Effector memory CD8-positive, alpha-beta T cell (primary cell): ENCODE results near the gene KMT2D.
"Not testable (repeated sequence)": the region's sequence is repeated elsewhere in the genome, so short reads cannot be mapped to it uniquely, and the experiment has no call there.

Experiments used
- ATAC-seq: fragments of 150-1000 bp; cut with Tn5 transposase; replicated peaks from 2 replicates; pipeline ENCODE4 v1.10.0; 2021; ENCODE audit warnings: mild to moderate bottlenecking, moderate library complexity
- DNase-seq, 3 experiments: peaks; one replicate each; pipeline ENCODE4 v3.0.0; 2021
- H3K27ac Mint-ChIP-seq, 2 donors: one replicate each; pipeline ENCODE4 v1.8.0; 2022; ENCODE audit warnings: mild to moderate bottlenecking in 2 of 2, mixed read lengths in 2 of 2, moderate library complexity in 2 of 2
- H3K27me3 Mint-ChIP-seq, 2 donors: one replicate each; pipeline ENCODE4 v1.8.0; 2022; ENCODE audit warnings: mixed read lengths in 2 of 2
- H3K36me3 Mint-ChIP-seq: one replicate; pipeline ENCODE4 v1.8.0; 2022; ENCODE audit warnings: mild to moderate bottlenecking, moderate library complexity, mixed read lengths; ENCODE audit not compliant: insufficient read depth
- H3K4me1 Mint-ChIP-seq, 2 donors: one replicate each; pipeline ENCODE4 v1.8.0; 2022; ENCODE audit warnings: low read depth in 2 of 2, mixed read lengths in 2 of 2
- H3K4me3 Mint-ChIP-seq, 2 donors: one replicate each; pipeline ENCODE4 v1.8.0; 2022; ENCODE audit warnings: mild to moderate bottlenecking in 2 of 2, mixed read lengths in 2 of 2, moderate library complexity in 2 of 2
- H3K9me3 Mint-ChIP-seq, 2 donors: one replicate each; pipeline ENCODE4 v1.8.0; 2022; ENCODE audit warnings: mixed read lengths in 2 of 2

Gene KMT2D

DNA sequence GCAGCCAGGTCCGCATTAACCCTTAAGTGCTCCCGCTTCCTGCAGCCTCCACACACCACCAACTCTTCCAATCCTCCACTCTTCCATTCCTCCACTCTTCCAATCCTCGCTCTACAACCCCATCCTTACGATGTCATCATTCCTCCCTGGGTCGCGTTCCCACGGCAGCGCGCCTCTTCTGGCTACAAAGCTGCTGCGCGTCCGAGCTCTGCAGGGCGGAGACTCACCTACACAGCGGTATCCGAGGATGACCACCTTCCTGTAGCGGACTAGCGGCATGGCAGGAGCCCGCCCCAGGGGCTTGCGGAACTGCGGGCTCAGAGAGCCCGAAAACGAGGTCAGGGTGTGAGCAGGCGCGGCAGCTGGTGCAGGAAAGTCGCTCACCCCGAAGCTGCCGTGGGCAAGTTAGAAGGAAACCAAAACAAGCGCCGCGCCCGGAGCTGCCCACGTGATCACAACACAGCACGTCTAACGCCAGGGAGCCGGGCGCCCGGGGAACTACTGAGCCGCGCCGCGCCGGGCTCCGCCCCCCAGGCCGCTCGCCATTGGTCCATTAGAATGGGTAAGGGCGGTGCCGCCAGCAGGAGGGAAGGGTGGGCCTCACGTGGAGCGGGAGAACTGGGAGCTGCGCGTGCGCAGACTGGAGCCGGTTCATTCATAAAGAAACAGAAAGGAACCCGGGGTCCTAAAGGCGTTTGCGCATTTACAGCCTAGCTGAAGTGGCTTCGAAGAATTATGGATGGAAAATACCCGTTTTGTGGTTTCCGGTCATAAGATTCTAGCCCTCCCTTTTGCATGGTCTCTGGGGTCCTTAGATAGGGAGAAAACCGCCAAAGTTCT is 9.1 kb upstream of the KMT2D start, which contains the start of gene RHEBL1:
Gene RHEBL1 (minus strand): TSS at position 473 of the 840 bp plus-strand sequence. CDS start 194 bp downstream, at position 279.
- ATAC-seq, result peak; percentile 97
- Mint-ChIP-seq H3K9me3 (no peaks in the 10 kb centered on the region), H3K27me3 (no peaks in the 10 kb centered on the region), H3K36me3 (peaks cover 10% of the 10 kb centered on the region), H3K4me3 (peak within 1 kb of the TSS; percentile 95 to 97), H3K4me1 (peaks cover 13 to 17% of the 10 kb centered on the region in 2 donors), H3K27ac (peak within 1 kb of the TSS; percentile 95 to 96)
- DNase-seq, result peak; percentile 96 to 97 (median 97)

DNA sequence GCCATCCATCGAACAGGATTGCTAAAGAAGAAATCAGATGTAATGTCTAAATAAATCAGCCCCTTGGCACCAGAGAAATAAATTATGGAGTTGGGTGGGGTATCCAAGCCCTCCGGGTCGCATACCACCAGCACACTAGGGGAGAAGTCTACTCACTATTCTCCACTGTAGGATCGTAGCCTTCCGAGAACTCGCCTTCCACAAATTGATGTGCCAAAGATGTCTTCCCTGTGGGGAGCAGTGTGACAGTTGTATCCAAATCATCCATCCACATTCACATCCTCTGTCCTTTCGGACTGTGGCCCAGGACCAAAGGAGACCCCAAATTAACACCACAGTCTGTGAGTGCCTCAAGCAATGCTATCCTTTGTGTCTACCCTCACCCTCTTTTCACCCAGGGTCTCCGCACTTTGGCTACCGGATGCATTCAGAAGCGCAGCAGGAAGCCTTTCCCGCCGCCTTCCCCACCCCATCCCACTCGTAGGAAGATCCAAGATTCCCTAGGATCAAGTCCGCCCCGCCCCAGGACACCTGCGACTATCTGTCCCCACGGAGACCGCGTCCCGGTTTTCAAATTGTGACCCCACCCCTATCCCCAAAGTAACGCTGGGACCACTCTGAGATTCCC is 8.4 kb upstream of the KMT2D start:
- no peak for DNase-seq

DNA sequence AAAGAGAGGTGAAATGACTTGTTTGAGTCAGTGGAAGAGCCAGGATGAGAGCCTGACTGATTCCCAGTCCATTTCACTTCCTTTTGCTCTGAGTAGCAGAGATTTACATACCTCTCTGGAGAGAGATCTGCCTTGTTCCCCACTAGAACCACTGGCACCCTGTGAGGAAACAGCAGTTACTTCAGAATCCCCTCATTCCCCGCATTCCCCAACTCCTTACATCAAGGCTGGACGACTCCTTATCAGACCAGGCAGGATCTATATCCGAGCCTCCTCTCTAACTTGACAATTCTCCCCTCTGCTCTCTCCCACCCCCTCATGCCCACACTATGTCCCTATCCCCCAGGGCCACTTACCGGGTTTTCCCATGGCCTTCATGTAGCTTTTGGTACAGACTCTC is 5.5 kb upstream of the KMT2D start:
- Mint-ChIP-seq H3K9me3 (no peaks in the 10 kb centered on the region), H3K4me3 (no peak overlapping the region), H3K27ac (peak overlapping the region in 1 of 2 donors; percentile 35), H3K27me3 (no peaks in the 10 kb centered on the region), H3K36me3 (peaks cover 15% of the 10 kb centered on the region), H3K4me1 (peaks cover 22 to 25% of the 10 kb centered on the region in 2 donors)
- DNase-seq (no peak), ATAC-seq (no peak)

More for the DNA sequence above, 8.4 kb upstream of the KMT2D start:
- Mint-ChIP-seq H3K9me3 (no peaks in the 10 kb centered on the region), H3K4me1 (peaks cover 15 to 19% of the 10 kb centered on the region in 2 donors), H3K27me3 (no peaks in the 10 kb centered on the region), H3K36me3 (peaks cover 10% of the 10 kb centered on the region), H3K4me3 (peak overlapping the region; percentile 95 to 97), H3K27ac (peak overlapping the region; percentile 95 to 96)
- ATAC-seq, result no peak

DNA sequence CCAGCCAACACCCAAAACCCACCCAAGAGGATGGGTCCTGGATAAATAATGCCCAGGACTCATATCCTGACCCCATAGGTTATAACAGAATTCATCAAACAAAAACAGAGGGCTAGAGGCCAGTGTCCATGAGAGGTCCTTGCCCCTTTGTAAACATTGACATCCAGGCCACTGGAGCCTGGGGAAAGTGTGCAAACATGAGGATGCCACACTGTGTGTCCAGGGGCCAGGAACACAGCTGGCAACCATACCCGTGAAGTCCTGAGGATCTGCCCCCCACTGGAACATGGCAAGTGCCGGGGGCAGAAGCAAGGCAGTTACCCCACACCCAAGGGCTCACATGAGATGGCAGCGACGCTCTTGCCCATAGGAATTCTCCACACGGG is 4.2 kb upstream of the KMT2D start:
- Mint-ChIP-seq H3K4me3 (no peak overlapping the region), H3K27me3 (no peaks in the 10 kb centered on the region), H3K9me3 (no peaks in the 10 kb centered on the region), H3K36me3 (peaks cover 24% of the 10 kb centered on the region), H3K27ac (no peak overlapping the region), H3K4me1 (peaks cover 21 to 22% of the 10 kb centered on the region in 2 donors)
- no peak for ATAC-seq
- no peak for DNase-seq

DNA sequence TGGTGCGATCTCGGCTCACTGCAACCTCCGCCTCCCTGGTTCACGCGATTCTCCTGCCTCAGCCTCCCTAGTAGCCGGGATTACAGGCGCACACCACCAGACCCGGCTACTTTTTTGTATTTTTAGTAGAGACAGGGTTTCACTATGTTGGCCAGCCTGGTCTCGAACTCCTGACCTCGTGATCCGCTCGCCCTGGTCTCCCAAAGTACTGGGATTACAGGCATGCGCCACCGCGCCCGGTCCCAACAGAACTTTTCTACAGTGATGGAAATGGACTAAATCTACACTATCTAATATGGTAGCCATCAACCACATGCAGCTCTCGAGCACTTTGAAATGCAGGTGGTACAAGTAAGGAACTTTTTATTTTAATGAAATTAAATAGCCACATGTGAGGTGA is 1.3 kb upstream of the KMT2D start:
- ATAC-seq, result not testable (repeated sequence)

DNA sequence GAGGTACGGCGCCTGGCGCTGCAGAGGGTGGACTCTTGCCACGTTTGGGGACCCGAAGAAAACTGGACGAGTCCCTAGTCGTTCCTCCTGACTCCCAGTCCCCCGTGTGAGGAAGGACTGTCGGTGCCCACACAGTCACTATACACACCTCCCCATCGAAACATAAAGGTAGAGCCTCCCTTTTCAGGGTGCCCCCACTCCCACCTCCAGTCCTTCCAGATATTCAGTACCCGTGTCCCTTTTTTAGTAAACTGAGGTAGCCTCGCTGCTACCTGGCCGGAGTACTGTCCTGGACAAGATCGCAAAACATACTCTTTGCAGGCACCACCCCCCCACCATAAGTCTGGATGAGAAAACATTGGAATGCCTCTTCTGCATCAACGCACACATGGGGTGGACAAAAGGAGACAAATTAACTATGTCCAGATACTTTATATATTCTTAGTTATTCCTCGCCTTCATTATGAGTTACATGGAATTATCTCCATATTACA is 610 bp upstream of the KMT2D start:
- DNase-seq, result no peak
- ATAC-seq, result no peak
- H3K36me3 Mint-ChIP-seq, result peaks cover 29% of the 10 kb centered on the region
- H3K27ac Mint-ChIP-seq, result peak overlapping the region; percentile 97 to 98
- H3K4me3 Mint-ChIP-seq, result peak overlapping the region; percentile 92 to 93
- H3K27me3 Mint-ChIP-seq, result no peaks in the 10 kb centered on the region
- no peaks in the 10 kb centered on the region for H3K9me3 Mint-ChIP-seq
- peaks cover 44 to 50% of the 10 kb centered on the region in 2 donors for H3K4me1 Mint-ChIP-seq

More for the DNA sequence above, 1.3 kb upstream of the KMT2D start:
- Mint-ChIP-seq H3K36me3 (peaks cover 29% of the 10 kb centered on the region), H3K4me1 (peaks cover 37 to 43% of the 10 kb centered on the region in 2 donors), H3K27ac (peak overlapping the region in 1 of 2 donors; percentile 98), H3K4me3 (peak overlapping the region; percentile 50 to 93)
- not testable (repeated sequence) for DNase-seq, H3K27me3 Mint-ChIP-seq, H3K9me3 Mint-ChIP-seq

DNA sequence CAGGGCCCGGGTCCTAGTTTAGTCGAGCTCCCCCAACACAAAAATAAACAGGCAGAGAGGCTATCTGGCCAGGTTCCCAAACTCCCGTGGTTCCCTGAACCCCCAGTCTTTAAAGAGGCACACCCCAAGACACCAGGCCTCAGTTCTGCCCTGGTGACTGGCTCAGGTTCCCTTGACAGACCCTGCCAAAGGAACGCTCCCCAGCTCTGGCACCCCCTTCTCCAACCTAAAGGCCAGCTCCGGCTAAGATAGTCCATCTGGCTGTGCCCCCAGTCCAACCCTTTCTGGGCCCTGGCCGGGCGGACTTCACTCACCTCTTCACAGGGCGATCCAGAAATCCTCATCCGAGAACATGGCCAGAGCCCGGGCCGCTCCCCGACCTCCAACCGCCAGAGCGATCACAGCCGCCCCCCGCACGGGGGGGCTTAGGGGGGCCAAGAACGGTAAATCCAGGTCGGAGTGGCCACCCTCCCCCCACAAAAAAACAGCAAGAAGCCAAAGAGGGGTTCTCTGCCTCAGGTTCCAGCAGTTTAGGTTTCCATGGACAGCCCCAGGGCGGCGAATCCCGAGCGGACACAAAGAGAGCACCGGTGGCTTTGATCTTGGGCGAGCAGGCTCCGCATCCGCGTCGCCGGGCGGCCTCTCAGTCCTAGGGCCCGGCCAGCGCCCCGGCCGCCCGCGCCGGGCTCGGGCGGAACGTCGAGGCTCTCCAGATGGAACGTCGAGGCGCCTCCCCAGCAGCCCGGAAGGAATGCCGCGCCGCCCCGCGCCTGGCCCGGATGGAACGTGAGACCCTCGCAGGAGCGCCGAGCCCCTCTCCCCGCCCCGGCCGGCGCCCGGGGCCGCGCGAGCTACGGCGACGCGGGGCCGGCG is 1.1 kb downstream of the KMT2D start:
- peak overlapping the region; percentile 90 to 97 for H3K27ac Mint-ChIP-seq
- ATAC-seq (peak; percentile 5), DNase-seq (peak in 1 of 3 experiments; percentile 24)
- H3K4me3 Mint-ChIP-seq, result peak overlapping the region; percentile 94 to 96
- peaks cover 61 to 67% of the 10 kb centered on the region in 2 donors for H3K4me1 Mint-ChIP-seq
- no peaks in the 10 kb centered on the region for H3K27me3 Mint-ChIP-seq
- H3K36me3 Mint-ChIP-seq, result peaks cover 34% of the 10 kb centered on the region
- H3K9me3 Mint-ChIP-seq, result no peaks in the 10 kb centered on the region

DNA sequence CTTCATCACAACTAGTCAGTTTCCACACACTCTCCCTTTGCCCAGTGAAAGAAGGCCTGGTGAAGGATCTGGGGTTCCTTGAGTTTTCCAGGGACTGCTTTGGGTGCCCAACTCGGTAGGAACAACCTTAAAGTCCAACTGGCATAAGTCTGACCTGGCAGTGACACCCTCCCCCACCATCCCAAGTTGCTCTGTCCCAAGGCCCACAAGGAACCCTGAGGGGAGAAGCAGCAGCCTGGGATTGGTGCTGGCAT is 1.6 kb downstream of the KMT2D start:
- DNase-seq (no peak), ATAC-seq (no peak)
- H3K9me3 Mint-ChIP-seq, result no peaks in the 10 kb centered on the region
- H3K27me3 Mint-ChIP-seq, result no peaks in the 10 kb centered on the region
- peaks cover 61 to 67% of the 10 kb centered on the region in 2 donors for H3K4me1 Mint-ChIP-seq
- H3K4me3 Mint-ChIP-seq, result peak overlapping the region; percentile 94 to 96
- peaks cover 36% of the 10 kb centered on the region for H3K36me3 Mint-ChIP-seq
- H3K27ac Mint-ChIP-seq, result peak overlapping the region; percentile 90 to 97

DNA sequence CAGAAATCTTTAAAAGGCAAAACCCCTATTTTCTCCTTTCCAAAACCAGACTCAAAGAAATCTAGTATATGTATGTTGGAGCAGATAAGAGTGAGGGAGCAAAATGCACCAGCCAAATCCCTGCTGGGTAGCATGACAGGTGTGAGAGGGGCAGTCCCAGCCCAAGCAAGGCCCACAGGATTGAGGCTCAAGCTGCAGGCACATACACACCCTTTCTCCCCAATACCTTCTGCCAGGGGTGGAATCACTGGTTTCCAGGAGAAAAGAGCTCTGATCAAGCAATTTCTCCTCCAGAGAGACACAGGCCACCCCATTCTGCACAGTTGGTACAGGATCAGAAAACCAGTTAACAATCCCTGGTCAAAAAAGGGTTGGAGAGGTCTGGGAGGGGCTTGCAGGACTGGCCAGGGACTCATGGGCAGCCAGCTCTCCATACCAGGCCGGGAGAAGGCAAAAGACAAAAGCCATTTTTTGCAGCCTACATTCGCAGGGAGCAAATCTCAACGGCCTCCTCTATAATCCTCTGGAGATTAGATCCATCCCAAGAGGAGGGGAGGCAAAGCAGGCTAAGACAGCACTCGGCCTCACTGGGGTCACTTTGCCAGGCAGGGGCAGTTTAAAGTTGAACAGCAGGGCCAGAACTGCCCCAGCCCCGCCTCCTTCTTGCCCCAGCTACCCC is 2.1 kb downstream of the KMT2D start:
- Mint-ChIP-seq H3K27ac (peak overlapping the region; percentile 90 to 97), H3K27me3 (no peaks in the 10 kb centered on the region), H3K36me3 (peaks cover 41% of the 10 kb centered on the region), H3K4me3 (peak overlapping the region; percentile 94 to 96), H3K4me1 (peaks cover 60 to 64% of the 10 kb centered on the region in 2 donors), H3K9me3 (no peaks in the 10 kb centered on the region)
- ATAC-seq (no peak), DNase-seq (no peak)

DNA sequence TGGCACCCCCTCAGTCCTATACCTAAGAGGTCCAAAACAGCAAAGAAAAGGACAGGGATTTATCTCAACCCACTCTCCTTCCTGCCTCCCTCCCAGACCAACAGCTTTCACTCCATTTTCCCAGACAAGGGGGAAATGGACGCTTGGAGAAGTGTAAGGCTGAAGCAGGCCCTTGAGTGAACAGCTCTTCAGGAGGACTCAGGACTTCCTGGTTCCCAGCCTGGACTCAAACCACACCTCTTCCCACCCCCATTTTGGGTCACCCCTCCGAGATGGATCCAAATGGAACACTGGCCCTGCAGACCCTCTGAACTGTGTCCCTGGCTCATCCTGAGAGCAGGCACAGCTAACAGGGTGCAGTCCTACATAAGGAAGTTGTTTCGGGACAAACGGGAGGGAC is 2.7 kb downstream of the KMT2D start:
- no peaks in the 10 kb centered on the region for H3K9me3 Mint-ChIP-seq
- H3K27ac Mint-ChIP-seq, result peak overlapping the region; percentile 90 to 97
- H3K4me1 Mint-ChIP-seq, result peaks cover 64% of the 10 kb centered on the region in 2 donors
- no peaks in the 10 kb centered on the region for H3K27me3 Mint-ChIP-seq
- ATAC-seq (no peak), DNase-seq (no peak)
- peak overlapping the region; percentile 94 to 96 for H3K4me3 Mint-ChIP-seq
- peaks cover 47% of the 10 kb centered on the region for H3K36me3 Mint-ChIP-seq

DNA sequence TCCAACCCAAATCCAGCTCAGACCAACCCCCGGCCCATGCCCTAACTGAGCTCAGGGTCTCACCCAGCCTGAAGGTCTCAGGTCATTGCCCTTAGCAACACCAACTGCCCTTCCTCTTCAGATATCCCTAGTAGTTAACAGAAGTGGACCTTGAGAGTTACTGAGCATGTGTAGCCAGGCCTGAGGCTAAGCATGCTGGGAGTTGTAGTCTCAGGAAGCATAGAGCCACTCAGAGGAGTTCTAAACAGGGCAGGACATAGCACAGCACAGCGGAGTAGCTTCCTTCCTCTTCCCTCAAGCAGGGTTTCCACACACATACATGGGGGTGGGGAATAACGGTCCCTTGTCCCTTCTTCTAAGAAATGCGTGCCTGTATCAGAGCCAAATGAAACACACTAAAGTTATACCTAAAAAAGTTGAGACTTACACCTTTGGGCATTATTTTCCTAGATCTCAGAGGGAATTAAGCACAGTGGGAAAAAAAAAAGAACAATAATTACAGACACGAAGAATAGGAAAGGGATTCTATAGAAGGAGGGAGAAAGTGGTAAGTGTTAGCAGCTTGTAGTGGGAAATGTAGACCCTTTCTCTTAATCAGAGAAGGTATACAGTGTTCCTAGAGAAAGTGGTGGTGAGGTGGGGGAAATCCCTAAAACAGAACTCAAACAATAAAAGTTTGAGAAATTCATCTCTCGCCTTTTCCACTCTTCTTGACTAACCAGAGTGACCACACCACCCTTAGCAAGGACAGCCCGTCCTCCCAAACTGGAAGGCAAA is 4.4 kb downstream of the KMT2D start:
- no peaks in the 10 kb centered on the region for H3K27me3 Mint-ChIP-seq
- H3K27ac Mint-ChIP-seq, result peak overlapping the region; percentile 90 to 97
- DNase-seq (peak; percentile 34 to 47 (median 35)), ATAC-seq (peak; percentile 65)
- H3K4me1 Mint-ChIP-seq, result peaks cover 59 to 66% of the 10 kb centered on the region in 2 donors
- H3K4me3 Mint-ChIP-seq, result peak overlapping the region; percentile 94 to 96
- peaks cover 57% of the 10 kb centered on the region for H3K36me3 Mint-ChIP-seq
- no peaks in the 10 kb centered on the region for H3K9me3 Mint-ChIP-seq

DNA sequence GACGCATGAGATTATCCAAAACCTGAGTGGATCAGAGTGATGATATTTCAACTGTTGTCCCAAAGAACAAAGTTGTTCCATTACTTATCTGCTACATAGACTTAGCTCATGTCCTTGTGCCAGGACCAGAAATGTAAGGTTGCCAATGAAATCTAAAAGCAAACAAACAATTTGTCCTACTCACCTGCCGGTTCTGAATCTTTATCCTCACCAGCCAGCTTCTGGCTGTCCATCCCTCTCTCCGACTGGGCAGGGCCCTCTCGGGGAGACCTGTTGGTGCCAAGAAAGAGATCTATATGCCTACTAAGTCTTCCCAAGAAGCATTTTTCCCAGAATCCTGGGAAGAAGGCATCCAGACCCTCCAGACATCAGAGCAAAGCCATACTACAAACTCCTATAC is 5.5 kb downstream of the KMT2D start:
- Mint-ChIP-seq H3K36me3 (peaks cover 55% of the 10 kb centered on the region), H3K4me3 (peak overlapping the region in 1 of 2 donors; percentile 94), H3K4me1 (peaks cover 52 to 67% of the 10 kb centered on the region in 2 donors), H3K27me3 (no peaks in the 10 kb centered on the region), H3K9me3 (no peaks in the 10 kb centered on the region), H3K27ac (peak overlapping the region; percentile 90 to 97)
- no peak for DNase-seq
- ATAC-seq, result no peak
